CD8-positive, alpha-beta memory T cell (primary cell): ENCODE data around the gene RPAP3. TPM values are rescaled to one million over a fixed set of nuclear protein-coding genes. Genes with fewer than 3 reads are reported as not detected.
A peak's percentile ranks its signal among the peaks of the same experiment; 100 is the strongest.

Source experiments
- CTCF ChIA-PET: fragments of 350-600 bp; sonication (Branson Sonifier 250); formaldehyde crosslinking; loops from one replicate; lab custom pipeline; 2021; ENCODE audit warnings: antibody characterized with exemption; lab: Charles Lee
- POLR2A ChIA-PET: fragments of 350-600 bp; sonication (Branson Sonifier 250); formaldehyde crosslinking; loops from one replicate; lab custom pipeline; 2021; ENCODE audit warnings: antibody characterized with exemption; lab: Charles Lee
- DNase-seq, 5 donors: peaks; one replicate each; pipeline versions ENCODE4 v3.0.0 to v3.0.0-alpha.2; 2020 to 2022; ENCODE audit warnings: mixed read lengths in 1 of 5
- H3K27ac ChIP-seq: one replicate; pipeline ENCODE4 v1.7.0; 2013; ENCODE audit warnings: low read depth, mild to moderate bottlenecking, low read length, moderate library complexity
- H3K27me3 ChIP-seq: 2 replicates; pipeline ENCODE4 v1.7.0; 2013; ENCODE audit warnings: low read length, mild to moderate bottlenecking; ENCODE audit not compliant: insufficient read depth, poor library complexity, severe bottlenecking
- H3K36me3 ChIP-seq: 2 replicates; pipeline ENCODE4 v1.7.0; 2013; ENCODE audit warnings: mild to moderate bottlenecking, low read length, moderate library complexity; ENCODE audit not compliant: insufficient read depth
- H3K4me1 ChIP-seq: 2 replicates; pipeline ENCODE4 v1.7.0; 2013; ENCODE audit warnings: mild to moderate bottlenecking, low read length, moderate library complexity; ENCODE audit not compliant: insufficient read depth
- H3K4me3 ChIP-seq: 2 replicates; pipeline ENCODE4 v1.7.0; 2013; ENCODE audit warnings: mild to moderate bottlenecking, low read length
- H3K9me3 ChIP-seq: 2 replicates; pipeline ENCODE4 v1.7.0; 2013; ENCODE audit warnings: mild to moderate bottlenecking, low read length
- H3K27ac Mint-ChIP-seq, 8 donors: one replicate each; pipeline ENCODE4 v1.8.0; 2020 to 2021; ENCODE audit warnings: mixed read lengths in 8 of 8, mild to moderate bottlenecking in 6 of 8, inconsistent platforms in 3 of 8, moderate library complexity in 3 of 8
- H3K27me3 Mint-ChIP-seq, 2 donors: one replicate each; pipeline ENCODE4 v1.8.0; 2020 to 2021; ENCODE audit warnings: mixed read lengths in 2 of 2, mild to moderate bottlenecking in 1 of 2, moderate library complexity in 1 of 2
- H3K36me3 Mint-ChIP-seq, 3 donors: one replicate each; pipeline ENCODE4 v1.8.0; 2020 to 2021; ENCODE audit warnings: mixed read lengths in 3 of 3, inconsistent platforms in 1 of 3, mild to moderate bottlenecking in 1 of 3
- H3K4me1 Mint-ChIP-seq, 3 donors: one replicate each; pipeline ENCODE4 v1.8.0; 2020 to 2021; ENCODE audit warnings: mixed read lengths in 3 of 3, inconsistent platforms in 1 of 3, mild to moderate bottlenecking in 1 of 3
- H3K4me3 Mint-ChIP-seq, 7 donors: one replicate each; pipeline ENCODE4 v1.8.0; 2020 to 2021; ENCODE audit warnings: mixed read lengths in 7 of 7, mild to moderate bottlenecking in 6 of 7, moderate library complexity in 4 of 7, inconsistent platforms in 2 of 7
- H3K9me3 Mint-ChIP-seq, 5 donors: one replicate each; pipeline ENCODE4 v1.8.0; 2020 to 2022; ENCODE audit warnings: mixed read lengths in 5 of 5, mild to moderate bottlenecking in 3 of 5, moderate library complexity in 2 of 5, inconsistent platforms in 1 of 5
- polyA plus RNA-seq: library from polyadenylated mRNA; unstranded; fragments of 300-500 nt; fragmentation: Illumina TruSeq; gene quantifications from one replicate; pipeline ENCODE4 v1.2.3, GENCODE V29; 2021
- total RNA-seq, 2 experiments: library from RNA; stranded (reverse); gene quantifications; one replicate each; pipeline ENCODE4 v1.2.3, GENCODE V29; 2021

RPAP3 gene
- total and polyA plus RNA-seq, 3 experiments from 2014 or later, result 35.3 to 58.1 (median 54.0) TPM

DNA sequence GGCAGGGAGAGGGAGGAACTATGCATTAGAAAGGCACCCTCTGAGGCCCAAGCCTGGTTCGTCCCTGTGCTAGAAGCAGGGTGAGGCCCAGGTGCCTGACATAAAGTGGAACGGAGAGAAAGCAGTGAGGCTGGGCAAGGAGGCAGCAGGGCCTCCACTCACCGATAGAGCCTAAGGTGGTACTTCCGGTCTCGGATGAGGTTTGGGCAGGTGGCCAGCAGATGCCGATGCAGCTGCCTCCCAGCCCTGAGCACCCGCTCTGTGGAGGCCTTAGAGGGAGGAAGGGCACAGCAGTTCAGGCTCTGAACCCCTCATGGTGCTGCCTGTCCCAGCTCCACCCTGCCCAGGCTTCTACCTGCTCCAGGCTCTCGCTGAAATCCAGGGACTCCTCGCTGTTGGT lies 45.7 kb upstream of the RPAP3 start:
- no peak overlapping the region for H3K27ac ChIP-seq
- H3K36me3 ChIP-seq, result no peaks in the 10 kb centered on the region
- H3K9me3 ChIP-seq, result no peaks in the 10 kb centered on the region
- H3K4me1 ChIP-seq, result no peaks in the 10 kb centered on the region
- no peak for DNase-seq
- Mint-ChIP-seq H3K36me3 (no peaks in the 10 kb centered on the region), H3K27me3 (peaks cover 5 to 8% of the 10 kb centered on the region in 2 donors), H3K27ac (no peak overlapping the region), H3K4me1 (peaks cover 11 to 15% (median 15%) of the 10 kb centered on the region in 3 donors), H3K4me3 (no peak overlapping the region), H3K9me3 (no peaks in the 10 kb centered on the region)
- CTCF ChIA-PET, result interaction anchor here (1.1 to 1.8 kb wide), 2 partner anchors 9 to 16 kb away, joined by 3 to 8 read pairs; no protein-coding TSS in a partner anchor
- no peak overlapping the region for H3K4me3 ChIP-seq
- peaks cover 2% of the 10 kb centered on the region for H3K27me3 ChIP-seq
- POLR2A ChIA-PET, result no interaction called here

DNA sequence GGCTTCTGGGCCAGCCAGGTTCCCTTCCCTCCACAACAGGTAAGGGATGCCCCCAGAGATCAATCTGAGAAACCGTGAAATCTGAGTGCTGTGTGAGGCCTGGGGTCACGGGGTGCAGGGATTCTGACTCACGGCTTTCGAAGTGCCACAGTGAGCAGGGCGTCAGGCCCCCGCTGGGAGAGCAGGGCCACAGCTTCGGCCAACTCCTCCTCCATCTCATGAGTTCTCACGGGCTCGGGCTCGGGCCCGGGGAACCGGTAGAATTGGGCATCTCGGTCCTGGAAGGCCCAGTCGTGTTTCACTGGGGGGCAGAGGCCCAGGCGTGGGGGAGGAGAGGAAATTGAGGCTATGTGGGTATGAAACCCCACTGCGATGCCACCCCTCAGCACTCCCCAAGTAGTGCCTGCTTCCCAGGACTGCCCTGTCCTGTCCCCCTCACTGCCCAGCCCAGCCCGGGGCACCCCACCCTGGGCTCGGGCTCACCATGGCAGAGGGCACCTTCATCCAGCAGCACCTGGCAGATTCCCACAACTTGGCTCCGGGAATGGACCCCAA lies 45.2 kb upstream of the RPAP3 start:
- ChIA-PET CTCF (interaction anchor here (1.1 to 1.8 kb wide), 3 partner anchors 9 to 88 kb away, joined by 3 to 8 read pairs (median 4); no protein-coding TSS in a partner anchor), POLR2A (no interaction called here)
- Mint-ChIP-seq H3K27ac (no peak overlapping the region), H3K4me3 (no peak overlapping the region), H3K27me3 (peaks cover 5 to 8% of the 10 kb centered on the region in 2 donors), H3K36me3 (no peaks in the 10 kb centered on the region), H3K4me1 (peaks cover 9 to 13% (median 13%) of the 10 kb centered on the region in 3 donors), H3K9me3 (no peaks in the 10 kb centered on the region)
- Histone ChIP-seq H3K27ac (no peak overlapping the region), H3K4me3 (no peak overlapping the region), H3K4me1 (no peaks in the 10 kb centered on the region), H3K36me3 (no peaks in the 10 kb centered on the region), H3K27me3 (peaks cover 2% of the 10 kb centered on the region), H3K9me3 (no peaks in the 10 kb centered on the region)
- DNase-seq, result no peak

DNA sequence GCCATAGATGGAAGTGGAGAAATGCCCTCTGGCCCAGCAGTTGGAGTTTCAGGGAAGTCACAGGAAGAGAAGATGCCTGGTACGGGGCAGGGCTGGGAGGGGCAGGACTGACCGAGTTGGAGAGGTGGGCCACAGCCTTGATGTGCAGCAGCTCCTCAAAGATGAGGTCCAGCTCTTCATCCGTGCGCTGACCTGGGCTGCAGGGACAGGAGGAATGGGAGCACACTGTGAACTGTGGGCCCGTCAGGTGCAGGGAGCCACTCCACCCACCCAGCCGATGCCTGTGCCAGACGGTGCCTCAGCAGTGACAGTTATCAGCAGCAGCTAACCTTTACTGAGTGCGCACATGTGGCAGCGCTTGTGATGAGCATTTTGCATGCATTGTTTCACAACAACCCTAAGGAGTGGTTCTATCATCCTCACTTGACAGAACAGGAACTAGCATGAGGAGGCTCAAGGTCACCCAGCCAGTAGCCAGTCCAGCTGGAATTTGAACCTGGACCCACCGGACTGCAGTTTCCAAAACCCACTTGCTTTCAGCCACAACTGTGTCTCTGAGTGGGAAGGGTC lies 44.5 kb upstream of the RPAP3 start:
- DNase-seq, result no peak
- CTCF ChIA-PET, result interaction anchor here (1.3 kb wide), 1 partner anchor 88 kb away, joined by 4 read pairs; no protein-coding TSS in a partner anchor
- Histone ChIP-seq H3K27ac (no peak overlapping the region), H3K27me3 (peaks cover 2% of the 10 kb centered on the region), H3K4me3 (no peak overlapping the region), H3K36me3 (no peaks in the 10 kb centered on the region), H3K4me1 (no peaks in the 10 kb centered on the region), H3K9me3 (no peaks in the 10 kb centered on the region)
- Mint-ChIP-seq H3K36me3 (no peaks in the 10 kb centered on the region), H3K27me3 (peaks cover 5 to 13% of the 10 kb centered on the region in 2 donors), H3K4me1 (peaks cover 5 to 6% (median 6%) of the 10 kb centered on the region in 3 donors), H3K4me3 (no peak overlapping the region), H3K9me3 (no peaks in the 10 kb centered on the region), H3K27ac (no peak overlapping the region)
- POLR2A ChIA-PET, result no interaction called here

DNA sequence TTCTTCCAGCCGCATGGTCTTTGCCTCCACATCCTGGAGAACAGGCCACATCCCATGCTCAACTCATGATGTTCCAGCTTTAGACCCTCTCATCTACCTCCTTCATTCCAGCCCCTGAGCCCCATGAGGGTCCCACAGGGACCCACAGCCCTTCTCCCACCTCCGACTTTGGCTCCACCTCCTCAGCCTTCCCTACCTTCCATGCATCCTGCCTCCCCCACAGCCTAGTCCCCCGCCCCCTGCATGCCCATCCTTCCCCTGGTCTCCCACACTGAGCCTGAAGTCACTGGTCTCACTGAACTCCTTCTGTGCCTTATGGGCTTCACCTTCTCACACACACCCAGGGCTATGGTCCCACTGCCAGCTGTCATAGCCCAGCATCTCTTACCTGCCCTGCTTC lies 43.1 kb upstream of the RPAP3 start:
- H3K27me3 ChIP-seq, result peaks cover 2% of the 10 kb centered on the region
- DNase-seq, result no peak
- CTCF ChIA-PET, result interaction anchor here (2.3 to 9.6 kb wide), 2 partner anchors 25 to 89 kb away, joined by 8 to 414 read pairs; partner anchors contain the start of gene SLC48A1
- POLR2A ChIA-PET, result no interaction called here
- Mint-ChIP-seq H3K4me3 (no peak overlapping the region), H3K36me3 (no peaks in the 10 kb centered on the region), H3K4me1 (peaks cover 0 to 3% (median 0%) of the 10 kb centered on the region in 3 donors), H3K27ac (peak overlapping the region in 1 of 8 donors; percentile 40), H3K9me3 (no peaks in the 10 kb centered on the region), H3K27me3 (peaks cover 6 to 22% of the 10 kb centered on the region in 2 donors)
- H3K27ac ChIP-seq, result no peak overlapping the region
- H3K36me3 ChIP-seq, result no peaks in the 10 kb centered on the region
- H3K9me3 ChIP-seq, result no peaks in the 10 kb centered on the region
- no peak overlapping the region for H3K4me3 ChIP-seq
- no peaks in the 10 kb centered on the region for H3K4me1 ChIP-seq

DNA sequence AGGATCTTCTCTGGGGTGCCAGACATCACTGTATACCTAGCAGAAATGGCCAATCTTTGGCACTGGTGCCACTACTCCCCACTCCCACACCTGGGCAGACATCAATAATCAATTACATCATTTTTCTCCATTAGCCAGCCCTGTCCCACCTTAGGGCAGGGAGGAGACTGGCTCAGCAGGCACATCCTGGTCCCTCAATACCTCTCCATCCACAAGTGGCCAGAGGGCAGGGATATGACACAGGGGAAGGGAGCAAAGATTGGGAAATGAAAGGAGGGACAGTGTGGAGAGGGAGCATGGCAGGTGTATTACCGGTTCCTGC lies 42.6 kb upstream of the RPAP3 start:
- Histone ChIP-seq H3K4me3 (no peak overlapping the region), H3K27ac (no peak overlapping the region), H3K27me3 (peaks cover 2% of the 10 kb centered on the region), H3K9me3 (no peaks in the 10 kb centered on the region), H3K4me1 (no peaks in the 10 kb centered on the region), H3K36me3 (no peaks in the 10 kb centered on the region)
- Mint-ChIP-seq H3K27ac (no peak overlapping the region), H3K9me3 (no peaks in the 10 kb centered on the region), H3K4me1 (peaks cover 0 to 4% (median 0%) of the 10 kb centered on the region in 3 donors), H3K27me3 (peaks cover 8 to 22% of the 10 kb centered on the region in 2 donors), H3K4me3 (no peak overlapping the region), H3K36me3 (no peaks in the 10 kb centered on the region)
- ChIA-PET CTCF (interaction anchor here (2.3 to 9.6 kb wide), 2 partner anchors 25 to 89 kb away, joined by 8 to 414 read pairs; partner anchors contain the start of gene SLC48A1), POLR2A (no interaction called here)
- DNase-seq, result no peak

DNA sequence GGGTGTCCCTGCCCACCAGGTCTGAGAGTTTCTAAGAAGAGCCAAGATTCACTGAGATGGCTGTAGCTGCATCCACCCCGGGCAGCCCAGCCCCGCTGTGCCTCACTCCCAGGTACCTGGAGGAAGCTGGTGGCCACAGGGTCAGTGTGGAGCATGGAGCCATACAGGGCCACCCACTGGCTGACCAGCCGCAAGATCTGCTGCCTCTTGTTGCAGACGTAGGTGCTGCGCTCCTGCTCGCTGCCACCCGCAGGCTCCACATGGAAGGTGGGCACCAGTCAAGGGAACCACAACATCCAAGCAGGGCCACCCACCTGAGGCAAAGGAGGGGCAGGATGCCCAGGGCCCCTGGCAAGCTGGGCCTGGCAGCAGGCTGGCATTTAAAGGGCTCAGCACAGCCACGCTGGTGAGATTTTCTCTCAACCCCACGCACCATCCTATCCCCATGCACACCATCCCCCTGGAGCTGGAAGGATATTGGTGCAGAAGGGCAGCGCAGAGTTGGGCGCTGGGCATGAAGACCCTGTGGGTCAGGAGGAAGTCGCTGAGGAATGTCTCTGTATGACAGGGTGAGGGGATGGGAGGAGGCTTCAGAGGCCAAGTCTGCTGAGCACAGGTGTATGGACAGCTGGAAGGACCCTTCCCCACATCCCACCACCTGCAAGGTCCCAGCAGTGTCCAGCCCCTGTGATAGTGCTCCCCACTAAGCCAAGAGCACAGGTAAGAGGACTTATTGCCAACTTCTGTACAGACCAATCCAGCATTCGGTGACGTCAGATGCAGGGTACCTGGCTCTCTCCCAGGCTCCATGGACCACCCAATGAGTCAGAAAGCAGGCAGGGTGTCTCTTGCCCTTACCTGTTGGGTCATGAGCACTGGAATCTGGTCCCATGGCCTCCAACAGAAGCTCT lies 42.0 kb upstream of the RPAP3 start:
- Mint-ChIP-seq H3K9me3 (no peaks in the 10 kb centered on the region), H3K27ac (no peak overlapping the region), H3K36me3 (no peaks in the 10 kb centered on the region), H3K4me3 (no peak overlapping the region), H3K4me1 (peaks cover 0 to 6% (median 0%) of the 10 kb centered on the region in 3 donors), H3K27me3 (peaks cover 10 to 27% of the 10 kb centered on the region in 2 donors)
- H3K4me3 ChIP-seq, result no peak overlapping the region
- H3K27me3 ChIP-seq, result peaks cover 2% of the 10 kb centered on the region
- no peaks in the 10 kb centered on the region for H3K4me1 ChIP-seq
- ChIA-PET POLR2A (no interaction called here), CTCF (interaction anchor here (1.6 to 9.6 kb wide), 3 partner anchors 15 to 90 kb away, joined by 3 to 414 read pairs (median 8); partner anchors contain the start of gene SLC48A1)
- H3K9me3 ChIP-seq, result no peaks in the 10 kb centered on the region
- H3K36me3 ChIP-seq, result no peaks in the 10 kb centered on the region
- DNase-seq, result no peak
- H3K27ac ChIP-seq, result no peak overlapping the region

DNA sequence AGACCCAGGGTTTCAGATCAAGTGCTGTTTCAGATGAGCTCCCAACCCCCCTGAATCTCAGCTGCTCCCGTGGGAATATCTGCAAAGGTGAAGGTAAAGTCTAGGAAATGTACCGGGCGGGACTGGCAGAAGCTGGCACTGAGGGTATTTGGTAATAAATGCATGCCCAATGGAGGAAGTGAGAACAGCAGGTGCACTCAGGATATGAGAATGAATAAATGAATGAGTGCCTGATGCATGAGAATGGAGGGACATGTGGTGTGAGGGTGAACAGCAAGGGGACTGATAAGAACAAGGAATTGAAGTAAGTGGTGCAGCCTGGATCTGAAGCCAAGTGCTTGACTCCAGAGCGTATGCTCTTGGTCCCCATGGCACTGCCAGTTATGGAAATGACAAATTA lies 41.3 kb upstream of the RPAP3 start:
- Mint-ChIP-seq H3K27me3 (peaks cover 10 to 27% of the 10 kb centered on the region in 2 donors), H3K36me3 (no peaks in the 10 kb centered on the region), H3K9me3 (no peaks in the 10 kb centered on the region), H3K27ac (no peak overlapping the region), H3K4me1 (peaks cover 4 to 11% (median 5%) of the 10 kb centered on the region in 3 donors), H3K4me3 (no peak overlapping the region)
- no peaks in the 10 kb centered on the region for H3K36me3 ChIP-seq
- ChIA-PET POLR2A (no interaction called here), CTCF (interaction anchor here (0.6 to 9.6 kb wide), 4 partner anchors 12 to 91 kb away, joined by 3 to 414 read pairs (median 6); partner anchors contain the start of gene SLC48A1)
- H3K4me1 ChIP-seq, result peaks cover 6% of the 10 kb centered on the region
- H3K9me3 ChIP-seq, result no peaks in the 10 kb centered on the region
- no peak overlapping the region for H3K27ac ChIP-seq
- H3K27me3 ChIP-seq, result peaks cover 2% of the 10 kb centered on the region
- DNase-seq, result no peak
- H3K4me3 ChIP-seq, result no peak overlapping the region
